Astrocyte (in vitro differentiated cells and primary cell): ENCODE measurements around the gene DNAH2. TPM values are rescaled to one million over a fixed set of nuclear protein-coding genes. Genes with fewer than 3 reads are reported as not detected.

ENCODE experiments used
- DNase-seq: peaks from one replicate; pipeline ENCODE4 v3.0.0-alpha.2; 2010; ENCODE audit warnings: low read depth
- FAIRE-seq: peaks from 2 replicates; lab custom pipeline; 2011; peaks lifted over from hg19 to GRCh38; lab: Jason Lieb, UNC
- H2AFZ ChIP-seq: 2 replicates; pipeline ENCODE4 v1.6.0; 2012; ENCODE audit warnings: low read depth, low read length, inconsistent platforms
- H3K27ac ChIP-seq: 2 replicates; pipeline ENCODE4 v1.5.1; 2011; ENCODE audit warnings: low read depth, low read length, inconsistent platforms
- H3K27me3 ChIP-seq: 2 replicates; pipeline ENCODE4 v1.6.0; 2011; ENCODE audit warnings: low read length, inconsistent platforms; ENCODE audit not compliant: insufficient read depth
- H3K36me3 ChIP-seq: 2 replicates; pipeline ENCODE4 v1.5.1; 2011; ENCODE audit warnings: low read length, inconsistent platforms; ENCODE audit not compliant: insufficient read depth
- H3K4me1 ChIP-seq: 2 replicates; pipeline ENCODE4 v1.5.1; 2011; ENCODE audit warnings: low read length, inconsistent platforms; ENCODE audit not compliant: insufficient read depth
- H3K4me2 ChIP-seq: 2 replicates; pipeline ENCODE4 v1.6.0; 2012; ENCODE audit warnings: low read length, inconsistent platforms
- H3K4me3 ChIP-seq: 2 replicates; pipeline ENCODE4 v1.5.1; 2011; ENCODE audit warnings: low read depth, mild to moderate bottlenecking, low read length, inconsistent platforms; ENCODE audit not compliant: insufficient read depth
- H3K79me2 ChIP-seq: 2 replicates; pipeline ENCODE4 v1.6.0; 2012; ENCODE audit warnings: mild to moderate bottlenecking, low read length, inconsistent platforms; ENCODE audit not compliant: insufficient read depth
- H3K9ac ChIP-seq: 2 replicates; pipeline ENCODE4 v1.6.0; 2012; ENCODE audit warnings: mild to moderate bottlenecking, low read length, inconsistent platforms
- H3K9me3 ChIP-seq: 2 replicates; pipeline ENCODE4 v1.5.1; 2012; ENCODE audit warnings: low read depth, mild to moderate bottlenecking, low read length, inconsistent platforms; ENCODE audit not compliant: insufficient read depth
- H4K20me1 ChIP-seq: 2 replicates; pipeline ENCODE4 v1.6.0; 2012; ENCODE audit warnings: low read length, inconsistent platforms; ENCODE audit not compliant: insufficient read depth
- H3K27ac Mint-ChIP-seq: one replicate; pipeline ENCODE4 v1.8.0; 2021; ENCODE audit warnings: mild to moderate bottlenecking, mixed read lengths; ENCODE audit not compliant: unreplicated experiment
- H3K27me3 Mint-ChIP-seq: one replicate; pipeline ENCODE4 v1.8.0; 2021; ENCODE audit warnings: low read depth, mixed read lengths; ENCODE audit not compliant: unreplicated experiment
- H3K36me3 Mint-ChIP-seq: one replicate; pipeline ENCODE4 v1.8.0; 2021; ENCODE audit warnings: low read depth, mixed read lengths; ENCODE audit not compliant: unreplicated experiment
- H3K4me1 Mint-ChIP-seq: one replicate; pipeline ENCODE4 v1.8.0; 2021; ENCODE audit warnings: low read depth, mixed read lengths; ENCODE audit not compliant: unreplicated experiment
- H3K4me3 Mint-ChIP-seq: one replicate; pipeline ENCODE4 v1.8.0; 2021; ENCODE audit warnings: mild to moderate bottlenecking, moderate library complexity, mixed read lengths; ENCODE audit not compliant: unreplicated experiment
- H3K9me3 Mint-ChIP-seq: one replicate; pipeline ENCODE4 v1.8.0; 2021; ENCODE audit warnings: mild to moderate bottlenecking, mixed read lengths; ENCODE audit not compliant: unreplicated experiment
- EZH2 ChIP-seq: IDR thresholded peaks from 2 replicates; pipeline ENCODE4 v1.6.1; 2012; ENCODE audit warnings: mild to moderate bottlenecking, low read length, inconsistent platforms; ENCODE audit not compliant: insufficient read depth
- total RNA-seq: library from RNA; stranded (reverse); gene quantifications from 2 replicates; pipeline ENCODE4 v1.2.1, GENCODE V29; 2021
- TF ChIP-seq, protein P1 (sequence below): IDR thresholded peaks from 2 replicates; pipeline ENCODE4 v1.5.1; 2011; ENCODE audit warnings: low read depth, mild to moderate bottlenecking, inconsistent platforms, low read length, moderate library complexity; ENCODE audit not compliant: insufficient read depth

DNAH2 gene
- total RNA-seq, 1 donor from 2014 or later: 0.11 TPM

DNA sequence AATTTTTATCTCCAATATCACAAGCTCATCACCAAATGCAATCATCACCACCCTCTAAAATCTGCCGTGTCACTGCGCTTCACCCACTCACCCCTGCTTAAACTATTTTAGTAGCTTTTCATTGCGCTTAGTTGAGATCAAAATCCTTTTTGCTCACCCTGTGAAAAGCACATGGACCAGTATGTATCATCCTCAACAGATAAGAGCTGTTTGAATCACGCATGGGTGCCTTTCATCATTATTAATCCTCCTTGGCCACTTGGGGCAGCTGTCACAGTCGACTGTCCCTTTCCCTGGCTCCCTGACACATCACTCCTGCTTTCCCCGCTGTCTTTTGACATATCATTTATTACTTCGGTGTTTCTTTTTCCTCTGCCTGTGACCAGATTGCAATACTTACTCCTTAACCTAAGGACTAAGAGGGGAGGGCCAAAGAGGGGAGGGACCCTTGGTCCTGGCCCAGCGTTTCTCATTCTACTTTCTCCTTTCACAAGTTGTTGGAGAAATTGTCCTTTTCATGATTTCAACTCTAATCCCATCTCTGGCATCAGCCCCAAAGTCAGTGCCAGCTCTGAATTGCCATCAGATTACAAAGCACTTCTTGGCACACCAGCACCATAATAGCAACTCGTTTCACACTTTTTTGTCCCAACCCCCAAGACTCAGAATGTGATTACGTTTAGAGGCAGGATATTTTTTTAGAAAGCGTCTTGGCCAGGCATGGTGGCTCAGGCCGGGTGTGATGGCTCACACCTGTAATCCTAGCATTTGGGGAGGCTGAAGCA is 107.9 kb downstream of the DNAH2 start:
- H4K20me1 ChIP-seq: no peaks in the 10 kb centered on the region
- no peak overlapping the region for H2AFZ ChIP-seq
- H3K4me2 ChIP-seq: no peak overlapping the region
- H3K79me2 ChIP-seq: no peaks in the 10 kb centered on the region
- H3K9me3 ChIP-seq: no peaks in the 10 kb centered on the region
- no peak for DNase-seq
- no peaks in the 10 kb centered on the region for H3K4me1 Mint-ChIP-seq
- no peak overlapping the region for H3K4me3 Mint-ChIP-seq
- no peaks in the 10 kb centered on the region for H3K4me1 ChIP-seq
- peak; percentile 37 for FAIRE-seq
- H3K9ac ChIP-seq: no peak overlapping the region
- no peak overlapping the region for H3K27ac Mint-ChIP-seq
- H3K27me3 Mint-ChIP-seq: peaks cover 48% of the 10 kb centered on the region
- H3K36me3 ChIP-seq: no peaks in the 10 kb centered on the region
- peaks cover 5% of the 10 kb centered on the region for H3K27me3 ChIP-seq
- no peak overlapping the region for H3K27ac ChIP-seq
- no peaks in the 10 kb centered on the region for H3K36me3 Mint-ChIP-seq
- TF ChIP-seq, protein P1, sequence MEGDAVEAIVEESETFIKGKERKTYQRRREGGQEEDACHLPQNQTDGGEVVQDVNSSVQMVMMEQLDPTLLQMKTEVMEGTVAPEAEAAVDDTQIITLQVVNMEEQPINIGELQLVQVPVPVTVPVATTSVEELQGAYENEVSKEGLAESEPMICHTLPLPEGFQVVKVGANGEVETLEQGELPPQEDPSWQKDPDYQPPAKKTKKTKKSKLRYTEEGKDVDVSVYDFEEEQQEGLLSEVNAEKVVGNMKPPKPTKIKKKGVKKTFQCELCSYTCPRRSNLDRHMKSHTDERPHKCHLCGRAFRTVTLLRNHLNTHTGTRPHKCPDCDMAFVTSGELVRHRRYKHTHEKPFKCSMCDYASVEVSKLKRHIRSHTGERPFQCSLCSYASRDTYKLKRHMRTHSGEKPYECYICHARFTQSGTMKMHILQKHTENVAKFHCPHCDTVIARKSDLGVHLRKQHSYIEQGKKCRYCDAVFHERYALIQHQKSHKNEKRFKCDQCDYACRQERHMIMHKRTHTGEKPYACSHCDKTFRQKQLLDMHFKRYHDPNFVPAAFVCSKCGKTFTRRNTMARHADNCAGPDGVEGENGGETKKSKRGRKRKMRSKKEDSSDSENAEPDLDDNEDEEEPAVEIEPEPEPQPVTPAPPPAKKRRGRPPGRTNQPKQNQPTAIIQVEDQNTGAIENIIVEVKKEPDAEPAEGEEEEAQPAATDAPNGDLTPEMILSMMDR: no peak
- no peak for TF ChIP-seq EZH2
- peaks cover 1% of the 10 kb centered on the region for H3K9me3 Mint-ChIP-seq
- no peak overlapping the region for H3K4me3 ChIP-seq

DNA sequence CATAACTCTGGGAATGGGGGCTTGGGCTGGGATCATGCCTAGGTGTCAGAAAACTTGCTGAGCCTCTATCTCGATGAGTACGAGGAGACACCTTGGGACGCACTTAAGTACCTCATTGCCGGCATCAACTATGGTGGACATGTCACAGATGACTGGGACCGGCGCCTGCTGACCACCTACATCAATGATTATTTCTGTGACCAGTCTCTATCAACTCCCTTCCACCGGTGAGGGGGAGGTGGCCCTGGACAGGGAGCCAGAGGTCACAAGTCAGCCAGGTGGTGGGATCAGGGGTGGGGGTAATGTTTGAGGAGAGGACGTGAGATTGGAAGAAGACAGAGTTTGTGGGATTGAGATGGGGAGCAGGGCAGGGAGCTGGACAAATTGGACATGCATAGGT is 113.1 kb downstream of the DNAH2 start:
- Histone ChIP-seq H4K20me1 (no peaks in the 10 kb centered on the region), H3K4me1 (peaks cover 15% of the 10 kb centered on the region), H3K4me3 (no peak overlapping the region), H3K79me2 (no peaks in the 10 kb centered on the region), H3K36me3 (no peaks in the 10 kb centered on the region), H3K27ac (no peak overlapping the region), H3K9me3 (no peaks in the 10 kb centered on the region), H3K9ac (no peak overlapping the region), H3K4me2 (no peak overlapping the region), H3K27me3 (peaks cover 6% of the 10 kb centered on the region), H2AFZ (no peak overlapping the region)
- Mint-ChIP-seq H3K4me1 (peaks cover 3% of the 10 kb centered on the region), H3K27me3 (peaks cover 47% of the 10 kb centered on the region), H3K9me3 (no peaks in the 10 kb centered on the region), H3K27ac (no peak overlapping the region), H3K36me3 (no peaks in the 10 kb centered on the region), H3K4me3 (no peak overlapping the region)
- DNase-seq (no peak), FAIRE-seq (no peak)
- TF ChIP-seq EZH2: no peak
- TF ChIP-seq, protein P1: no peak

DNA sequence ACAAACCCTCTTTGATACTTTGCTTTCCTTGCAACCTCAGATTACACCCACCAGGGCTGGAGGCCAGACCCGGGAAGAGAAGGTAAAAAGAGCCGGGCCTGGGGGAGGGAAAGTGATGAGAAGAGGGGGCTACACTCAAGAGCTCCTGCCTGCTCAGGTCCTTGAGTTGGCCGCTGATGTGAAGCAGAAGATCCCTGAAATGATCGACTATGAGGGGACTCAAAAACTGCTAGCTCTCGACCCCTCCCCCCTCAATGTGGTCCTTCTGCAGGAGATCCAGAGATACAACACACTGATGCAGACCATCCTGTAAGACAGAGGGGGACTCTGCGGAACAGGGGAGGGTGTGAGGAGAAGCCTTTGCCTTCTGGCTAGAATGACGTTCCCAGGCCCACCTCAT is 113.7 kb downstream of the DNAH2 start:
- H3K36me3 Mint-ChIP-seq: no peaks in the 10 kb centered on the region
- no peak overlapping the region for H3K4me3 Mint-ChIP-seq
- Histone ChIP-seq H3K27me3 (peaks cover 6% of the 10 kb centered on the region), H3K79me2 (no peaks in the 10 kb centered on the region), H3K27ac (no peak overlapping the region), H3K9ac (no peak overlapping the region), H2AFZ (no peak overlapping the region), H4K20me1 (no peaks in the 10 kb centered on the region), H3K4me2 (no peak overlapping the region), H3K9me3 (no peaks in the 10 kb centered on the region), H3K4me3 (no peak overlapping the region), H3K36me3 (no peaks in the 10 kb centered on the region), H3K4me1 (peaks cover 19% of the 10 kb centered on the region)
- TF ChIP-seq, protein P1: no peak
- H3K27ac Mint-ChIP-seq: no peak overlapping the region
- H3K27me3 Mint-ChIP-seq: peaks cover 46% of the 10 kb centered on the region
- DNase-seq (no peak), FAIRE-seq (no peak)
- H3K4me1 Mint-ChIP-seq: peaks cover 3% of the 10 kb centered on the region
- H3K9me3 Mint-ChIP-seq: no peaks in the 10 kb centered on the region
